ENCODE data around the gene GLI1.
"Not testable (repeated sequence)": the region's sequence is repeated elsewhere in the genome, so short reads cannot be mapped to it uniquely, and the experiment has no call there.

GLI1 gene

DNA sequence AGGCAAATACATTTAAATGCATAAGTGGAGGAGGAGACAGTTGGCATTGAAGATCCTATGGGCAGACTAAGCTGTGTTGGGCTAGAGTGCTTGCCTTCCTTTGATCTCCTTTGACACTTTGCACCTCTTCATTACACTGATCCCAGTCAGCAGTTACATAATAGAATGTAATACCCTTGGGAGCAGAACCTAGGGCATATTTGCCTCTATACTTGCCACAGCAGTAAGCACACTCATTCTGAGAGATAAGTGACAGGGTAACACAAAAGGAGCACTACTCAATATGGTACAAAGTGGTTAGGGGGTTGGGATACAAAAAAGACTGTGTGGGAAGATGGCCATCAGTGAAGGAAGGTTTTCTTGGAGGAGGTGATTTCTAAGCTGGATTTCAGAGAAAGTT lies 37.2 kb downstream of the GLI1 start:
- no peak for DNase-seq (ENCODE audit: low read depth in 4 of 4, low spot score in 1 of 4)

DNA sequence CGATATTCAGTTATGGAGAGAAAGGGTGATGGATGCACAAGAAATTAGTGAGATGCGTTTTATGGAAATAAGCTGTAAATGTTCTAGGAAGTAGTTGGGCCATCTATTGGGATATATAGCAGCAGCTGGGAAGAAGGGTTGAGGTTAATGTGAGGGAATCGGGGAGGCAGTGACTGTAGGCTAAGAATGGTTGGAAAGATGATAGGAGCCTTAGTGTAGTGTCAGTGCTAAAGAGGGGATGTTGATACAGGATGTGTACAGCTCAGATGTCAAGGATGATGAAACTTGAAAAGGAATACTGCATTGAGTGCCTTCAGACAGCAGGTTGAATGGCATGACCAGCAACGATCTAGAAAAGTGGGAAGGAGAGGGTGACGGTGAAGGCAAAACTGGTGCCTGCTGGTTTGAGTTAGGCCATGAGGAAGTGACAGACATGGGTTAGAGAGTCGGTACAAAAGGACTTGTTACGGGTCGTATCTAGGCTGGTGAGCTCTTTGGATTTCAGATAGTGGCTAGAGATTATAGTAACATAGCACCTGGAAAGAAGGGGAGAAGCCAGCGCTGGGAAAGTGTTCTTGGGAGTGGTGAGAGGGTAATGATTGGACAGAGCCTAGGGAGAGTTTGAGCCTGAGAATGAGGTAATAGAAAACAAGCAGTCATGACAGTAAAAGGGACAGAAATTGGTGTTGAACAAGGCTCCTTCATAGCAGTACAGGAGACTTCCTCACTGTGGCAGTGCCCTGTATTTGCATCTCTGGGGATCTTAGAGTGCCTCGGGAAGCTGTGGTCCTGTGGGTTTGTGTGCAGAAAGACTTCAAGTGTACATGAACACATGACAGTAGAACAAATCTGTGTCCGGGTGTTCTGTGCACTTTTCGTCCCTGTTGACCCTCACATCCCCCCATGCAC lies 37.9 kb downstream of the GLI1 start:
- DNase-seq (ENCODE audit: low read depth in 4 of 4, low spot score in 1 of 4) = no peak

DNA sequence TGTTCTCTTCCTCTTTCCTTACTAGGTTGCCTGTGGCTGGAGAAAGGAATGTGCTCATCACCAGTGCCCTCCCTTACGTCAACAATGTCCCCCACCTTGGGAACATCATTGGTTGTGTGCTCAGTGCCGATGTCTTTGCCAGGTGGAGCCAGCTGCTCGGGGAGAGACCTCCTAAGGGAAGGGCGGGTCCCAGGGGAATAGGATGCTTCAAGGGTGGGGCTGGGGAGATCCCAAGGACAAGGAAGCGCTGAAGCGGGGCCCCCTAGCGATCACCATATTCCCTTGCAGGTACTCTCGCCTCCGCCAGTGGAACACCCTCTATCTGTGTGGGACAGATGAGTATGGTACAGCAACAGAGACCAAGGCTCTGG lies 38.5 kb downstream of the GLI1 start:
- DNase-seq (ENCODE audit: low read depth in 4 of 4, low spot score in 1 of 4) = no peak

DNA sequence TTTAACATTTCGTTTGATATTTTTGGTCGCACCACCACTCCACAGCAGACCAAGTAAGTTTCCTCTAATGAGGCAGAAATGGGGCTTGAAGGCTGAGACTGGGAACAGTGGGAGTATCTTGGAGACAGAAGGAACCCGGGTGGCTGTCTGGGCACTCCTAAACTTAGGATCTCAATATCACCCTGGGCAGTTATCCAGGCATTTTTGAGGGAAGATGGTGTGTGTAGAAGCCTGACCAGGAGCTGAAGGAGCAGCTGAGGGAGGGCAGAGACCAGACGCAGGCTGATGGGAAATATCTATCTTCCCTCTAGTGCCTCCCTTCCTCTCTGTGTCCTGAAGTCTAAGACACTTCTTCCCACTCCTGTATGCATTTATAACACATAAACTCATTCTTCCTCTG lies 39.0 kb downstream of the GLI1 start:
- no peak for DNase-seq (ENCODE audit: low read depth in 4 of 4, low spot score in 1 of 4)

DNA sequence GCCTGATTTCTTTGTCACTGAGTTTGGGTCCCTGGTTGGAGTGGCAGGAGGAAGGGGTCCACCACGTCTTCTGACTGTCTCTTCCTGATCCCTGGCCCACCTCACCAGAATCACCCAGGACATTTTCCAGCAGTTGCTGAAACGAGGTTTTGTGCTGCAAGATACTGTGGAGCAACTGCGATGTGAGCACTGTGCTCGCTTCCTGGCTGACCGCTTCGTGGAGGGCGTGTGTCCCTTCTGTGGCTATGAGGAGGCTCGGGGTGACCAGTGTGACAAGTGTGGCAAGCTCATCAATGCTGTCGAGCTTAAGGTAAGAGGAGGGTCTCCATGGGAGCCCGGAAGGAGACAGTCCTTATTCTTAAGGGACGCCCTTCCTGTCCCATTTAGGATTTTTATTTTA lies 40.6 kb downstream of the GLI1 start:
- no peak for DNase-seq (ENCODE audit: low read depth in 4 of 4, low spot score in 1 of 4)

DNA sequence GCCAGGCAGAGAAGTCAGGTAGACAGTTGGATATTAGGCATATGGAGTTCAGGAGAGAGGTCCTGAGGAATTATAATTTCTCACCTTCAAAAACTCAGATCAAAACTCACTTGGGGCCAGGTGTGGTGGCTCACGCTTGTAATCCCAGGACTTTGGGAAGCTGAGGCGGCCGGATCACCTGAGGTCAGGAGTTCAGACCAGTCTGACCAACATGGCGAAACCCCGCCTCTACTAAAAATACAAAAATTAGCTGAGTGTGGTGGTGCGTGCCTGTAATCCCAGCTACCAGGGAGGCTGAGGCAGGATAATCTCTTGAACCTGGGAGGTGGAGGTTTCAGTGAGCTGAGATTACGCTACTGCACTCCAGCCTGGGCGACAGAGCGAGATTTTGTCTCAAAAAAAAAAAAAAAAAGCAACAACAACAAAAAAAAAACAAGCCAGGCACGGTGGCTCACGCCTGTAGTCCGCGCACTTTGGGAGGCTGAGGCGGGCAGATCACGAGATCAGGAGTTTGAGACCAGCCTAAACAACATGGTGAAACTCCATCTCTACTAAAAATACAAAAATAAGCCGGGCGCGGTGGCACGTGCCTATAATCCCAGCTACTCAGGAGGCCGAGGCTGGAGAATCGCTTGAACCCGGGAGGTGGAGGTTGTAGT lies 42.9 kb downstream of the GLI1 start:
- DNase-seq (ENCODE audit: low read depth in 4 of 4, low spot score in 1 of 4) = not testable (repeated sequence)

DNA sequence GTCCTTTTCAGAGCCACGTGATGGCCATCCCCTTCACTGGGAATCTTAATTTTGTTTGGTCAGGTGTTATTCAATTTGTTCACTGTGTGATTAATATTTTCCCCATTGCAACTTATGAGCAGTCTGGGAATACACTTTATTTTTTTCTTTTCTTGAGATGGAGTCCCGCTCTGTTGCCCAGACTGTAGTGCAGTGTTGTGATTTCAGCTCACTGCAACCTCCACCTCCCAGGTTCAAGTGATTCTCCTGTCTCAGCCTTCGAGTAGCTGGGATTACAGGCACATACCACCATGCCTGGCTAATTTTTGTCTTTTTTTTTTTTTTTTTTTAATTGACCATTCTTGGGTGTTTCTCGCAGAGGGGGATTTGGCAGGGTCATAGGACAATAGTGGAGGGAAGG lies 47.0 kb downstream of the GLI1 start:
- not testable (repeated sequence) for DNase-seq (ENCODE audit: low read depth in 4 of 4, low spot score in 1 of 4)

DNA sequence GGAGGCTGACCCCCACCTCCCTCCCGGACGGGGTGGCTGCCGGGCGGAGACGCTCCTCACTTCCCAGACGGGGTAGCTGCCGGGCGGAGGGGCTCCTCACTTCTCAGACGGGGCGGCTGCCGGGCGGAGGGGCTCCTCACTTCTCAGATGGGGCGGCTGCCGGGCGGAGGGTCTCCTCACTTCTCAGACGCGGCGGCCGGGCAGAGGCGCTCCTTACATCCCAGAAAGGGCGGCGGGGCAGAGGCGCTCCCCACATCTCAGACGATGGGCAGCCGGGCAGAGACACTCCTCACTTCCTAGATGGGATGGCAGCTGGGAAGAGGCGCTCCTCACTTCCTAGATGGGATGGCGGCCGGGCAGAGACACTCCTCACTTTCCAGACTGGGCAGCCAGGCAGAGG lies 48.2 kb downstream of the GLI1 start:
- DNase-seq (ENCODE audit: low read depth in 4 of 4, low spot score in 1 of 4) = not testable (repeated sequence)

DNA sequence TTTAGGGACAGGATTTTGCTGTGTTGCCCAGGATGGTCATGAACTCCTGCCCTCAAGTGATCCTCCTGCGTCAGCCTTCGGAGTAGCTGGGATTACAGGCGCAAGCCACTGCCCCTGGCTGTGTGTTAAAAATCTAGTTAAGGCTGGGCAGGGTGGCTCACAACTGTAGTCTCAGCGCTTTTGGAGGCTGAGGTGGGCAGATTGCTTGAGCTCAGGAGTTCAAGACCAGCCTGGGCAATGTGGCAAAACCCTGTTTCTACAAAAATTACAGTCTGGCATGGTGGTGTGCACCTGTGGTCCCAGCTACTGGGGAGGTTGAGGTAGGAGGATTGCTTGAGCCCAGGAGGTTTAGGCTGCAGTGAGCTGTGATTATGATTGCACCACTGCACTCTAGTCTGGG lies 51.6 kb downstream of the GLI1 start:
- DNase-seq (ENCODE audit: low read depth in 4 of 4, low spot score in 1 of 4) = no peak

DNA sequence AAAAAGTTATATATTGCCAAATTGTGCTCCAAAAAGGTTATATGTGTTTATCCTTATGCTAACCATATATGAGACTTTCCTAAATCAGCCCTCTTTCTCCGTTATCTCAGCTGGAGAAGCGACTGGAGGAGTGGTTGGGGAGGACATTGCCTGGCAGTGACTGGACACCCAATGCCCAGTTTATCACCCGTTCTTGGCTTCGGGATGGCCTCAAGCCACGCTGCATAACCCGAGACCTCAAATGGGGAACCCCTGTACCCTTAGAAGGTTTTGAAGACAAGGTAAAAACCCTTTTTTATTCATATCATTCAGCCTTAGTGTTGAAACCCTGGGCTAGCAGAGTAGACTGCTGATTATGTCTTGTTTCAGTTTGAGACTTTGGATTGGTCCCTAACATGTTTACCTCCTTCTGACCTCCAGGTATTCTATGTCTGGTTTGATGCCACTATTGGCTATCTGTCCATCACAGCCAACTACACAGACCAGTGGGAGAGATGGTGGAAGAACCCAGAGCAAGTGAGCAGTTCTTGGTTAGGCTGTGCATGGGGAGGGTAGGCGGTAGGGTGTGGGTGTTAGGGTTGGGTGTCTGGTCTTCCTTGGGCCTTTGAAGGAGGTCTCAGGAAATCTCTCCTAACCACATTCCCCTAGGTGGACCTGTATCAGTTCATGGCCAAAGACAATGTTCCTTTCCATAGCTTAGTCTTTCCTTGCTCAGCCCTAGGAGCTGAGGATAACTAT lies 52.2 kb downstream of the GLI1 start:
- no peak for DNase-seq (ENCODE audit: low read depth in 4 of 4, low spot score in 1 of 4)

DNA sequence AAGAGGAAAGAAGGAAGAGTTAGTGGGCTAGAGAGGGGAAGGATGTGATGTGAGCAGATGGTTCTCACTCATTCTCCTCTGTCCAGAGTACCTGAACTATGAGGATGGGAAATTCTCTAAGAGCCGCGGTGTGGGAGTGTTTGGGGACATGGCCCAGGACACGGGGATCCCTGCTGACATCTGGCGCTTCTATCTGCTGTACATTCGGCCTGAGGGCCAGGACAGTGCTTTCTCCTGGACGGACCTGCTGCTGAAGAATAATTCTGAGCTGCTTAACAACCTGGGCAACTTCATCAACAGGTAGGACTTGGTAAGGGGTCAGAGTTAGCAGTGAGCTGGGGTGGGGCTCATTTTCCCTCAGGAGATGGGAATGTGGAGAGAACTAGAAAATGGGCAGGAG lies 53.1 kb downstream of the GLI1 start:
- no peak for DNase-seq (ENCODE audit: low read depth in 4 of 4, low spot score in 1 of 4)

DNA sequence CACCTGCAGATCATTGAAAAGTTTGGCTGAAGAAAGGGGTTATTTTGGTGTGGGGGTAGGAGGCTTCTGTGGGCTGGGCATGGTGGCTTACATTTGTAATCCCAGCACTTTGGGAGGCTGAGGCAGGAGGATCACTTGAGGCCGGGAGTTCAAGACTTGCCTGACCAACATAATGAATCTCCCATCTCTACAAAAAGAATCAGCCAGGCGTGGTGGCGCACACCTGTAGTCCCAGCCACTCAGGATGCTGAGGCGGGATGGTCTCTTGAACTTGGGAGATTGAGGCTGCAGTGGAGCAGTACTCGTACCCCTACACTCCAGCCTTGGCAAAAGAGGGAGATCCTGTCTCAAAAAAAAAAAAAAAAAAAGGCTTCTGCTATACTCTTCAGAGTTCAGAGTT lies 53.7 kb downstream of the GLI1 start:
- DNase-seq (ENCODE audit: low read depth in 4 of 4, low spot score in 1 of 4) = no peak

DNA sequence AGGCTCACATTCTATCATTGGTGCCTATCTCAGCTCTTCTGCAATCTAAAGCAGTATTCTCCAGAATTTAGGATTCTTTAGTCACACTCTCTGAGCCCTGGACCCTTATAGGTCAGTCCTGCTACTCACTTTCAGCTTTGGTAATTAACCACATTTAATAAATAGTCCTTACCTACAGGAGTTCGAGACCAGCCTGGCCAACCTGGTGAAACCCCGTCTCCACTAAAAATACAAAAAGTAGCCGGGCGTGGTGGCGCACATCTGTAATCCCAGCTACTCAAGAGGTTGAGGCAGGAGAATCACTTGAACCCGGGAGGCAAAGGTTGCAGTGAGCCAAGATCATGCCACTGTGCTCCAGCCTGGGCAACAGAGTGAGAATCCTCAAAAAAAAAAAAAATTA lies 54.1 kb downstream of the GLI1 start:
- not testable (repeated sequence) for DNase-seq (ENCODE audit: low read depth in 4 of 4, low spot score in 1 of 4)

DNA sequence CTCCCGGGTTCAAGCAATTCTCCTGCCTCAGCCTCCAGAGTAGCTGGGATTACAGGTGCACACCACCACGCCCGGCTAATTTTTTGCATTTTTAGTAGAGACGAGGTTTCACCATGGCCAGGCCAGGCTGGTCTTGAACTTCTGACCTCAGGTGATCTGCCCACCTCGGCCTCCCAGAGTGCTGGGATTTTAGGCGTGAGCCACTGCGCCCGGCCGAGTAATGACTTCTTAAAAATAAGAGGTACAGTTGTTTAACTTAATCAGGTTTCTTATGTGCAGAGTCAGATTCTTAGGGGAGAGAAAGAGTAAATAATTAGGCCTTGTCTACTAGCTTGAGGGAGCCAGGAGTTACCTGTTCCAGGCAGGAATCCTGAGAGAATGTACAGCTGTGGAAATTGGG lies 54.7 kb downstream of the GLI1 start:
- not testable (repeated sequence) for DNase-seq (ENCODE audit: low read depth in 4 of 4, low spot score in 1 of 4)

DNA sequence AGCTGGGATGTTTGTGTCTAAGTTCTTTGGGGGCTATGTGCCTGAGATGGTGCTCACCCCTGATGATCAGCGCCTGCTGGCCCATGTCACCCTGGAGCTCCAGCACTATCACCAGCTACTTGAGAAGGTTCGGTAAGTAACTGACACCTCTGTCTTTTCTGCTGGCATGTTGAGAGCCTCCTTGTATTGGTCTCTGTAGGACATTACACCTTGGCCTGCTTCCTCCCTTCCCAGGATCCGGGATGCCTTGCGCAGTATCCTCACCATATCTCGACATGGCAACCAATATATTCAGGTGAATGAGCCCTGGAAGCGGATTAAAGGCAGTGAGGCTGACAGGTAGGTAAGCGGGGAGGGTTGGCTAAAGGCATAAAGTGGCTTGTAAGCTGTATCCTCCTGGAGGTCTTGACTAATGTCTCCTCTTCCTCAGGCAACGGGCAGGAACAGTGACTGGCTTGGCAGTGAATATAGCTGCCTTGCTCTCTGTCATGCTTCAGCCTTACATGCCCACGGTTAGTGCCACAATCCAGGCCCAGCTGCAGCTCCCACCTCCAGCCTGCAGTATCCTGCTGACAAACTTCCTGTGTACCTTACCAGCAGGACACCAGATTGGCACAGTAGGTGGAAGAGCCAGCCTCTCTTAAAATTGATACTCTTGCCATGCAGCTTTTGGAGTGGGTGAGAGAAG lies 55.3 kb downstream of the GLI1 start:
- no peak for DNase-seq (ENCODE audit: low read depth in 4 of 4, low spot score in 1 of 4)

DNA sequence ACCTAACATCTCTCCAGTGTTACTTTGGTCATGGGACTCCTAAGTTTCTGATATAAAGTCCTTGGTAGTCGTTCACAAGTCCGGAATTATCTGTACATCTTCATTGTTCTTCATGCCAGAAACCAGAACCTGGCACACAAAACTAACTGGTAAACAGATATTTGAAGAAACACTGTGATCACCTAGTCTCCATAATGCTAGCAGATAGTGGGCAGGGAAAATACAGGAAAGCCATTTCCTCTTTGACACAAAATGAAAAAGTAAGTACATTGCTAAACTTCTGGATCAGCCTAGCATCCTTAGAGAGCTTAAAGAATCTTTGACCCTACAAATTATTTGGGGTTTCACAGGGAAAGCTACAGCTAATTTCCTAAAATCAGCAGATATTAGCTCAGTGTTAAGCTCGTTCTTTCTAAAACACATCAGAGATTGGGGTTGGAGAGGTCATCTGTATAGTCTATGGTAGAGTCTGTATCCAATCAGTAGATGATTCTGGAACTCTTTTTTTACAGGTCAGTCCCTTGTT lies 55.9 kb downstream of the GLI1 start:
- DNase-seq (ENCODE audit: low read depth in 4 of 4, low spot score in 1 of 4) = no peak

DNA sequence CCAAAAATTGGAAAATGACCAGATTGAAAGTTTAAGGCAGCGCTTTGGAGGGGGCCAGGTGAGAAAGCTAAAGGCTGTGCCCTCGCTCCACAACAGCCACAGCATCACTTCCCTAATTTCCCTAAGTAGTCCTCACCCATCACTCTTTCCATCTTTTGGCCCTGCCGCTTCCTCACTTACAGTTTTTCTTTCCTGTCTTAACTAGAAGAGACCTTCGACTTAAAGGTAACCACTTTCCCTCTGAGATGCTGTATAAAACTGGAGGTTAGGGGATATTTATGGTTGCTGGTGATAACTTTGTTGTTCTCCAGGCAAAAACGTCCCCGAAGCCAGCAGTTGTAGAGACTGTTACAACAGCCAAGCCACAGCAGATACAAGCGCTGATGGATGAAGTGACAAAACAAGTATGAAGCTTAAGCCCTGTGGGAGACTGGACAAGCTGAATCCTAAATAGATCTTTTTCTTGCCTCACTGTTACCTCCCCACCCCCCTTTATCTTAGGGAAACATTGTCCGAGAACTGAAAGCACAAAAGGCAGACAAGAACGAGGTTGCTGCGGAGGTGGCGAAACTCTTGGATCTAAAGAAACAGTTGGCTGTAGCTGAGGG lies 56.5 kb downstream of the GLI1 start:
- DNase-seq (ENCODE audit: low read depth in 4 of 4, low spot score in 1 of 4) = no peak

DNA sequence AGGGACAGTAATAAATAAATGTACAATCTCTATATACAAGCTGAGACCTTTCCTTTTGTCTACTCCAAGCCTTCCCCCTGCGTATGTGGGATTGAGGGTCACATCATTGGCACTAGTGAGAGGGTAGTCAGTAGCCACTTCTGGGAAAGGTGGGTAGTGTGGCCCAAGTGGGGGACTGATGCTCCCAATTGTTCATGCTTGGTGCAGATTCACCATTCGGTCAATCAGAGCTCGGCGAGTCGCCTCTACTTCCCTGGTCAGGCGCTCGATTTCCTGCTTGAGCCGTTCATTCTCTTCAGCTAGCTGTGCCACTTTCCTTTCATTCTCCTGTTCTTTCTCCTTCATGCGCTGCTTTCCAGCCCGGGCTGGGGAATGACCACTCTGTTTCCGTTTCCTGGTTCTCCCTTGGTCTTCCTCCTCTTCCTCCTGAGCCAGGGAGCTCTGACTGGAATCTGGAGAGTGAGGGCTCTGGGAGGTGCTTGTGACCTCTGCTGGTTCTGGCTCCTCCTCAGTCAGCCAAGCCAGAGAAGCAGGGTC lies 57.1 kb downstream of the GLI1 start:
- DNase-seq (ENCODE audit: low read depth in 4 of 4, low spot score in 1 of 4) = no peak

DNA sequence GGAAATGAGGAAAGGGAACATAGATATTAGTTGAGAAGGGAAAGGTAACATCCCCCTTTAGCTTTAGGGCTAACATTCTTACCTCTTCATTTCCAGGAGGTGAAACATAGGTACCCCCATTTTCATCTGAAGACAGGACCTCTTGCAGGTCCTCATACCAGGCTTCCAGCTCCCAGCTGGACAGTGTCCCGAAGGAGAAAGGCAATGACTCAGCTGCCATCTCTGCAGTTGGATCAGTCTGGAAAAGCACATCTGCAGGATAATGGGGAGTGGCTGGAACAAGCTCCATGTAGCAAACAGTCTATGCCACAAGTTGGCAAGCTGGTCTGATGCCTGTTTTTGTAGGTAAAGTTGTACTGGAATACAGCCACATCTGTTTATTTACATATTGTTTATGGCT lies 57.6 kb downstream of the GLI1 start:
- no peak for DNase-seq (ENCODE audit: low read depth in 4 of 4, low spot score in 1 of 4)

DNA sequence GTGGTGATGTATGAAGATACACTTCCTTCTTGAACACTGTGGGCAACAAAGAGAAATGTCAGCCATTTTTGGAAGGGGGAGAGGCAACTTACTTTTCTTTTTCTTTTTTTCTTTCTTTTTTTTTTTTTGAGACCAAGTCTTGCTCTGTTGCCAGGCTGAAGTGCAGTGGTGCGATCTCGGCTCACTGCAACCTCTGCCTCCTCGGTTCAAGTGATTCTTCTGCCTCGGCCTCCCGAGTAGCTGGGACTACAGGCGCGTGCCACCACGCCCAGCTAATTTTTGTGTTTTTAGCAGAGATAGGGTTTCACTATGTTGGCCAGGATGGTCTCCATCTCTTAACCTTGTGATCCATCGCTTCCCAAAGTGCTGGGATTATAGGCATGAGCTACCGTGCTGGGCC lies 58.1 kb downstream of the GLI1 start:
- not testable (repeated sequence) for DNase-seq (ENCODE audit: low read depth in 4 of 4, low spot score in 1 of 4)
